Mucosa of descending colon (tissue), 3 donors: ENCODE measurements around the gene ADGRF3. TPM values are rescaled to one million over a fixed set of nuclear protein-coding genes. Genes with fewer than 3 reads are reported as not detected.
A peak's percentile ranks its signal among the peaks of the same experiment; 100 is the strongest.

Experiments
- ATAC-seq: fragments of 200-7000 bp; cut with Tn5 transposase; one replicate; pipeline ENCODE4 v1.9.1; 2020; ENCODE audit warnings: mild to moderate bottlenecking, moderate library complexity
- DNase-seq, 3 donors: peaks; one replicate each; pipeline ENCODE4 v3.0.0-alpha.2; 2020
- H3K36me3 ChIP-seq: fragments of 200-600 bp; one replicate; pipeline ENCODE4 v1.8.0; 2021; ENCODE audit warnings: low read depth, mild to moderate bottlenecking
- H3K4me1 ChIP-seq: fragments of 200-600 bp; one replicate; pipeline ENCODE4 v1.8.0; 2021; ENCODE audit warnings: low read depth, mild to moderate bottlenecking
- H3K4me3 ChIP-seq: fragments of 200-600 bp; one replicate; pipeline ENCODE4 v1.8.0; 2021; ENCODE audit warnings: mild to moderate bottlenecking
- H3K9me3 ChIP-seq: fragments of 200-600 bp; one replicate; pipeline ENCODE4 v1.8.0; 2021; ENCODE audit warnings: mild to moderate bottlenecking
- intact Hi-C, 2 donors: fragments of 100-400 bp; cut with DNase I in 1 of 2; cut with micrococcal nuclease in 1 of 2; formaldehyde crosslinking; loops; one replicate each; pipeline versions ENCODE4 v1.11.0 to v1.11.1; 2022; cut with DNase I, micrococcal nuclease
- total RNA-seq, 3 donors: library from RNA; stranded (reverse); fragmentation: NEBNext Ultra II Directional in 2 of 3; extraction: Animal tissue kit (Norgen Biotek cat#: 25700) in 2 of 3; gene quantifications; one replicate each; pipeline versions ENCODE4 v1.2.1 to v1.2.4, GENCODE V29; 2021 to 2023
- TF ChIP-seq, protein P1 (sequence below): fragments of 200-600 bp; IDR thresholded peaks from one replicate; pipeline ENCODE4 v1.8.0; 2022; ENCODE audit warnings: antibody characterized with exemption, mild to moderate bottlenecking
- donor health status: DM: no; HTN: no; CAD: no; lungs with moderate emphysema.
- donor health status: DM: no; HTN: no; CAD: no.
- donor health status: DM: no; HTN: yes; CAD: no.

Gene ADGRF3
- total RNA-seq, 3 donors from 2014 or later = 0.13 to 0.77 (median 0.32) TPM

DNA sequence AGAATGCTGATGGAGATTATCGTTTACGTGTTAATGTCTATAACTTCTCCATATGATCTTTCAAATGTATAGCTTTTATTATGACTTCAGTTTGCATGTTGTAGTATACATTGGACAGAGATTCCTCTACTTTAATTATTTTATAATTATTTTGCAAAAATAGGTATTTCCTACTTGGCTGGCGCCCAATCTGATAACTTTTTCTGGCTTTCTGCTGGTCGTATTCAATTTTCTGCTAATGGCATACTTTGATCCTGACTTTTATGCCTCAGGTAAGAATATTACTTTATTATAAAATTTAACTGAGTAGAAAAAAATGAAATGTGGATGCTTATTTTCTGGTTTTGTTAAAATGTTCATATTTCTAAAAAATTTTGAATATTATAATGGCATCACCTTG, 18.1 kb upstream of the ADGRF3 start:
- no peaks in the 10 kb centered on the region for H3K36me3 ChIP-seq
- no peaks in the 10 kb centered on the region for H3K9me3 ChIP-seq
- no peak for DNase-seq
- TF ChIP-seq, protein P1, sequence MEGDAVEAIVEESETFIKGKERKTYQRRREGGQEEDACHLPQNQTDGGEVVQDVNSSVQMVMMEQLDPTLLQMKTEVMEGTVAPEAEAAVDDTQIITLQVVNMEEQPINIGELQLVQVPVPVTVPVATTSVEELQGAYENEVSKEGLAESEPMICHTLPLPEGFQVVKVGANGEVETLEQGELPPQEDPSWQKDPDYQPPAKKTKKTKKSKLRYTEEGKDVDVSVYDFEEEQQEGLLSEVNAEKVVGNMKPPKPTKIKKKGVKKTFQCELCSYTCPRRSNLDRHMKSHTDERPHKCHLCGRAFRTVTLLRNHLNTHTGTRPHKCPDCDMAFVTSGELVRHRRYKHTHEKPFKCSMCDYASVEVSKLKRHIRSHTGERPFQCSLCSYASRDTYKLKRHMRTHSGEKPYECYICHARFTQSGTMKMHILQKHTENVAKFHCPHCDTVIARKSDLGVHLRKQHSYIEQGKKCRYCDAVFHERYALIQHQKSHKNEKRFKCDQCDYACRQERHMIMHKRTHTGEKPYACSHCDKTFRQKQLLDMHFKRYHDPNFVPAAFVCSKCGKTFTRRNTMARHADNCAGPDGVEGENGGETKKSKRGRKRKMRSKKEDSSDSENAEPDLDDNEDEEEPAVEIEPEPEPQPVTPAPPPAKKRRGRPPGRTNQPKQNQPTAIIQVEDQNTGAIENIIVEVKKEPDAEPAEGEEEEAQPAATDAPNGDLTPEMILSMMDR = no peak
- intact Hi-C loops = no loop called here
- no peak for ATAC-seq
- H3K4me1 ChIP-seq = peaks cover 8% of the 10 kb centered on the region
- no peak overlapping the region for H3K4me3 ChIP-seq

DNA sequence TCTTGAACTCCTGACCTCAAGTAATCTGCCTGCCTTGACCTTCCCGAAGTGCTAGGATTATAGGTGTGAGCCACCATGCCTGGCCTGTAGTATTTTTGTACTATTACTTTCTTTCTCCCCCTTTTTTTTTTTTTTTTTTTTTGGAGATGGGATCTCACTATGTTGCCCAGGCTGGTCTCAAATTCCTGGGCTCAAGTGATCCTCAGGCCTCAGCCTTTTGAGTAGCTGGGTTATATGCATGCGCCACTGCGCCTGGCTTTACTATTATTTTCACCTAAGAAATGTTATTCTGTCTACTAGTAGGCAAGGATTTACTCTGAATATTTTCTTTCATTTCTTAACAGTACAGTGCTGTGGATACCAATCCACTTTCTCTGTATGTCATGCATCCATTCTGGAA, 17.4 kb upstream of the ADGRF3 start:
- Histone ChIP-seq H3K9me3 (no peaks in the 10 kb centered on the region), H3K4me1 (peaks cover 8% of the 10 kb centered on the region), H3K4me3 (no peak overlapping the region), H3K36me3 (no peaks in the 10 kb centered on the region)
- TF ChIP-seq, protein P1 = no peak
- intact Hi-C loops = no loop called here
- ATAC-seq = no peak
- DNase-seq = no peak

DNA sequence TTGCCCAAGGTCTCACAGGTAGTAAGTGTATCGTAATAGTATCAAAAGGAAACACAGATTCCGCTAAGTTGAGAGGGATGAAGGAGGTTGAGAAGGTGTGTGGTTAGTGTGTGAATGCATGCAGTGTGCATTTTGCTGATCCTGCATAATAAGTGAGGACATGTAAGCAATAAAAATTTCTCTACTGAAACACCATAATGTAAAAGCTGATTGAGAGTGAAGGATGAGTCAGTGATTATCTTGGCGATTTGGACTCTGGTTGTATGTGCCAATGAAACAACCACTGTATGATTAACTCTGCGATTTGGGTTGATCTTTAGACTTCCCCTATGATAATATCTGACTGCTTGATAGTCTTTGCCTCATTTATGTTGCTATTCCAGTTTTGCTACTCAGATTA, 16.7 kb upstream of the ADGRF3 start:
- no peaks in the 10 kb centered on the region for H3K9me3 ChIP-seq
- ATAC-seq (peak; percentile 98), DNase-seq (no peak)
- peaks cover 8% of the 10 kb centered on the region for H3K4me1 ChIP-seq
- TF ChIP-seq, protein P1 = no peak
- intact Hi-C loops = no loop called here
- H3K36me3 ChIP-seq = no peaks in the 10 kb centered on the region
- no peak overlapping the region for H3K4me3 ChIP-seq

DNA sequence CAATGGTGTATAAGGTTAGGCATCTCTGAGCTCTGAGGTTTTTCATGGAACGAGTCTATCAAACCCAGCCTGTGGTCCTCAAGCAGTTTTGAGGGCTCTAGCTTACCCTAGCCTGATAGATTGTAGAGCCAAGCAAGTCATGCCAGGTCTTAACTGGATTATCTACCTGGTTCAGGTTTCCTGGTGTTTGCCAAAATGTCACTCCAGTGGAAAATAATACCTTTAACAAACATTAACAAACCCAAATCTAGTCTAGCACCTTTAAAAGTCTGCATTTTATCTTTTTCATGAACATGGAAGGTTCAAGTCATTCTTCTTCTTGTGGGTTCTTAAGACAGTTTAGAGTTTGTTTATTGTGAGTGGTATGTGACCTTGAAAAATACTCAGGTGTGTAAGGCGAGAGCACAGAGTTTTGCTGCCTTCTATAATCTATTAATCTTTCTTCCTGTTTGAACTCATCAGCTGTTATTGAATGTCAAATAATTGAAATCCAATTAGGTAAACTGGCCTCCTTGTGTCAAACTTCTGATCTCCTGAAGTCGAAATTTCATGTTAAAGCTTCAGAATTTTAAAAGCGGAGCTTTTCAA, 13.4 kb upstream of the ADGRF3 start:
- Histone ChIP-seq H3K9me3 (no peaks in the 10 kb centered on the region), H3K4me1 (peaks cover 8% of the 10 kb centered on the region), H3K4me3 (no peak overlapping the region), H3K36me3 (no peaks in the 10 kb centered on the region)
- no peak for ATAC-seq
- no peak for DNase-seq
- TF ChIP-seq, protein P1 = no peak
- intact Hi-C loops = no loop called here

DNA sequence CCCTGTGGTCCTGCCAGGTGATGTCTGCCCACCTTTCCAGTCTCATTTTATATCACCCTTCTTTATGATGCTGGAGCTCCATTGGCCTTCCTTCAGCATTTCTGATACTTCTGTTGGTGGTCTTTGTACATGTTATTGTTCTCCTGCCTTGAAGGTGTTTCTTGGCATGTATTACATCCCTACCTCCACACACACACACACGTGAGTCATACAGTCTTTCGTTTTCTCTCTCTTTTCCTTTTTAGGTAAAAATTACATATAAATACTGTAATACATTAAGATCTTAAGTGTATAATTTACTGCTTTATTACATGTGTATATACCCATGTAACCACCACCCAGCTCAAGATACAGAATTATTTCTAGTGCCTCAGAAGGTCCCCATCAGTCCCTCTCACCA, 10.2 kb upstream of the ADGRF3 start:
- intact Hi-C loops = no loop called here
- Histone ChIP-seq H3K4me3 (no peak overlapping the region), H3K9me3 (no peaks in the 10 kb centered on the region), H3K36me3 (no peaks in the 10 kb centered on the region), H3K4me1 (no peaks in the 10 kb centered on the region)
- ATAC-seq = no peak
- TF ChIP-seq, protein P1 = no peak
- no peak for DNase-seq

DNA sequence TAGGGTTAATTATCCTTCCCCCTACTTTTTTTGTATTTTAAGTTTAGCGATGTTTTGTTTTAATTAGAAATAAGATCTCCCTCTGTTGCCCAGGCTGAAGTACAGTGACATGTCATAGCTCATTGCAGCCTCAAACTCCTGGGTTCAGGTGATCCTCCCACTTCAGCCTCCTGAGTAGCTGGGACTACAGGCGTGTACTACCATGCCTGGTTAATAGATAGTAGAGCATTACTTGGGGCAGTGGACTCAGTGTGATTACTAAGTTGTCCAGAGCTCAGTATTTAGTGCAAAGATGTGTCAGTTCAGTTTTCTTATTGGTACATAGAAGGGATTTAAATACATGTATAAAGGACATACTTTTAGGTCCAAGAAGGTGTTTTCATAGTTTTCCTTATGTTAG, 9.5 kb upstream of the ADGRF3 start:
- no peaks in the 10 kb centered on the region for H3K9me3 ChIP-seq
- no peaks in the 10 kb centered on the region for H3K4me1 ChIP-seq
- ATAC-seq (no peak), DNase-seq (no peak)
- H3K4me3 ChIP-seq = no peak overlapping the region
- no peaks in the 10 kb centered on the region for H3K36me3 ChIP-seq
- TF ChIP-seq, protein P1 = no peak
- intact Hi-C loops = no loop called here
